Neuronal stem cell (in vitro differentiated cells): ENCODE data around the gene TSEN15.

ENCODE experiments used
- DNase-seq: peaks from one replicate; pipeline ENCODE4 v3.0.0-alpha.2; 2013; ENCODE audit warnings: low spot score
- H2AFZ ChIP-seq: one replicate; pipeline ENCODE4 v1.6.1; 2013; ENCODE audit warnings: mild to moderate bottlenecking, low read length, inconsistent platforms
- H2AK5ac ChIP-seq: 2 replicates; pipeline ENCODE4 v1.6.1; 2013; ENCODE audit warnings: low read depth, mild to moderate bottlenecking, inconsistent platforms, low read length, moderate library complexity, mixed read lengths
- H2BK120ac ChIP-seq: 2 replicates; pipeline ENCODE4 v1.6.1; 2013; ENCODE audit warnings: low read depth, mild to moderate bottlenecking, inconsistent platforms, low read length, moderate library complexity, mixed read lengths
- H2BK12ac ChIP-seq: one replicate; pipeline ENCODE4 v1.6.1; 2013; ENCODE audit warnings: low read length, inconsistent platforms
- H2BK15ac ChIP-seq: 2 replicates; pipeline ENCODE4 v1.6.1; 2013; ENCODE audit warnings: mild to moderate bottlenecking, low read length, inconsistent platforms, mixed read lengths
- H2BK5ac ChIP-seq: one replicate; pipeline ENCODE4 v1.6.1; 2013; ENCODE audit warnings: inconsistent platforms, mild to moderate bottlenecking, low read length, moderate library complexity
- H3K14ac ChIP-seq: one replicate; pipeline ENCODE4 v1.6.1; 2013; ENCODE audit warnings: low read length, inconsistent platforms
- H3K18ac ChIP-seq: 2 replicates; pipeline ENCODE4 v1.6.1; 2013; ENCODE audit warnings: low read length, inconsistent platforms
- H3K23ac ChIP-seq: 2 replicates; pipeline ENCODE4 v1.6.1; 2013; ENCODE audit warnings: low read depth, mild to moderate bottlenecking, mixed read lengths, low read length, inconsistent platforms; ENCODE audit not compliant: poor library complexity
- H3K27ac ChIP-seq: replicated peaks from 3 replicates; pipeline ENCODE4 v1.5.1; 2013; ENCODE audit warnings: low read length, inconsistent platforms
- H3K27me3 ChIP-seq, 3 experiments: 2 replicates each; pipeline ENCODE4 v1.6.1; 2013; ENCODE audit warnings: low read length in 3 of 3, mild to moderate bottlenecking in 2 of 3, inconsistent platforms in 1 of 3, low read depth in 1 of 3, mixed read lengths in 1 of 3, moderate library complexity in 1 of 3; ENCODE audit not compliant: control insufficient read depth in 3 of 3, insufficient read depth in 3 of 3
- H3K36me3 ChIP-seq, 2 donors: replicated peaks in 1 of 2; 2 replicates each; pipeline ENCODE4 v1.6.1; 2013; ENCODE audit warnings: low read length in 2 of 2; ENCODE audit not compliant: control insufficient read depth in 2 of 2, insufficient read depth in 2 of 2
- H3K4ac ChIP-seq: 2 replicates; pipeline ENCODE4 v1.6.1; 2013; ENCODE audit warnings: inconsistent platforms, mild to moderate bottlenecking, low read length, moderate library complexity
- H3K4me1 ChIP-seq, 2 donors: 1 replicate in 1 of 2; 2 replicates in 1 of 2; pipeline ENCODE4 v1.6.1; 2013; ENCODE audit warnings: low read length in 2 of 2, low read depth in 1 of 2; ENCODE audit not compliant: control insufficient read depth in 2 of 2, insufficient read depth in 1 of 2
- H3K4me2 ChIP-seq: one replicate; pipeline ENCODE4 v1.6.1; 2013; ENCODE audit warnings: mild to moderate bottlenecking, low read length, inconsistent platforms; ENCODE audit not compliant: insufficient read depth, poor library complexity, severe bottlenecking
- H3K4me3 ChIP-seq, 2 donors: 2 replicates each; pipeline ENCODE4 v1.5.1; 2013; ENCODE audit warnings: low read length in 2 of 2, mild to moderate bottlenecking in 2 of 2, inconsistent platforms in 1 of 2, moderate library complexity in 1 of 2
- H3K79me1 ChIP-seq: one replicate; pipeline ENCODE4 v1.6.1; 2013; ENCODE audit warnings: low read depth, mild to moderate bottlenecking, inconsistent platforms, low read length, moderate library complexity
- H3K9ac ChIP-seq: one replicate; pipeline ENCODE4 v1.6.1; 2013; ENCODE audit warnings: mild to moderate bottlenecking, low read depth, low read length, inconsistent platforms; ENCODE audit not compliant: poor library complexity
- H3K9me3 ChIP-seq, 2 donors: replicated peaks in 1 of 2; 2 replicates each; pipeline versions ENCODE3 to v1.6.1; 2013; ENCODE audit warnings: low read length in 2 of 2, mild to moderate bottlenecking in 2 of 2, inconsistent platforms in 1 of 2, low read depth in 1 of 2, mixed read lengths in 1 of 2, moderate library complexity in 1 of 2; ENCODE audit not compliant: control insufficient read depth in 2 of 2, insufficient read depth in 1 of 2
- H4K8ac ChIP-seq: one replicate; pipeline ENCODE4 v1.6.1; 2013; ENCODE audit warnings: low read depth, mild to moderate bottlenecking, inconsistent platforms, low read length, moderate library complexity
- H4K91ac ChIP-seq: one replicate; pipeline ENCODE4 v1.6.1; 2013; ENCODE audit warnings: low read length, low read depth, mild to moderate bottlenecking, inconsistent platforms; ENCODE audit not compliant: poor library complexity
- WGBS, 2 donors: extraction: QIAGEN DNeasy Blood & Tissue Kit; methylation state at CpG; one replicate each; pipeline ENCODE4 v1.1.7; 2013; ENCODE audit warnings: missing lambda C conversion rate in 2 of 2, mixed read lengths in 1 of 2; ENCODE audit not compliant: insufficient read length in 2 of 2, insufficient replicate concordance in 1 of 2; ENCODE audit errors: extremely low coverage in 2 of 2; 5-methylcytosine and 5-hydroxymethylcytosine counted together

Gene TSEN15

DNA sequence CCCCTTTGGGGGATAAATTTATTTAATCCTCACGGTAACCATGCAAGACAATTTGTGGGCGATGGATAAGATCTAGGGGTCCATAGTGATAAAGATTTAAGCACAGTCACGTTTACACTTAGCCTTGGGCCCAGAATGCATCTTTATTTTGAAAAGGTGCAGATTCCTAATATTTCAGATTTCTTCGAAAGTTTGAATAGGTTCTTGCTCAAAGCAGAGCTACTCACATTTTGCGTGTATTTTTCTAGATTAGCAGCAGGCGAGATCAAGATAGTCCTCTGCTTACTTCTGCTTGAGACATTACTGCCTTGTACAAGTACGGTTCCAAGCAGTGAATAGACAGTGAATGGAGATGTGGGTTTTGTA is 647 bp downstream of the TSEN15 start:
- Histone ChIP-seq H3K14ac (no peak overlapping the region), H2BK15ac (no peak overlapping the region), H3K9ac (no peak overlapping the region), H4K91ac (no peak overlapping the region), H2BK120ac (no peak overlapping the region), H3K4me1 (peaks cover 2 to 10% of the 10 kb centered on the region in 2 donors), H2BK5ac (no peak overlapping the region), H3K4me2 (peak overlapping the region; percentile 77), H2AK5ac (no peak overlapping the region), H3K36me3 (peaks cover 5 to 32% of the 10 kb centered on the region in 2 donors), H3K23ac (no peak overlapping the region), H3K9me3 (peaks cover 0 to 15% of the 10 kb centered on the region in 2 donors), H2BK12ac (no peak overlapping the region), H3K27me3 (no peaks in the 10 kb centered on the region), H3K79me1 (no peaks in the 10 kb centered on the region), H2AFZ (peak overlapping the region; percentile 94), H3K4me3 (peak overlapping the region; percentile 71 to 86), H3K18ac (no peak overlapping the region), H3K4ac (no peak overlapping the region), H4K8ac (no peak overlapping the region), H3K27ac (peak overlapping the region; percentile 97)
- no CpG with 5 or more reads among the region's 7 CpGs for WGBS, 2 donors
- no peak for DNase-seq

DNA sequence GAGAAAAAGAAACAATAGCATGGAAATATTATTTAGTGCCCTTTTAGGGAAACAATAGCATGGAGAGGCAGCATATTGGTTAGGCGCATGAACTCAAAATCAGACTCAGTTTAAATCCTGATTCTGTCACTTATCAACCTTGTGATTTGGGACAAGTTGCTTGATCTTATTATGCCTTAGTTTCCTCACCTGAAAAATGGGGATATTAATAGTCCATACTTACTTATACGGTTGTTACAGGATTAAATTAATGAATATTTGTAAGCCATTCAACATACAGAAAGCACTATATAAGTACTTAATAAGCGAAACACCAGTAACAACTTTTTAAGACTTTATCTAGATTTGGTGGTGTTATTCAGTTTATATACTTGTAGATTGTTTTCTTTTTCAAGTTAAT is 1.2 kb downstream of the TSEN15 start:
- Histone ChIP-seq H3K9ac (no peak overlapping the region), H3K14ac (no peak overlapping the region), H2BK15ac (no peak overlapping the region), H3K4ac (no peak overlapping the region), H2BK5ac (no peak overlapping the region), H2BK120ac (no peak overlapping the region), H3K4me3 (peak overlapping the region in 1 of 2 donors; percentile 71), H2BK12ac (no peak overlapping the region), H4K91ac (no peak overlapping the region), H2AFZ (no peak overlapping the region), H3K79me1 (no peaks in the 10 kb centered on the region), H3K4me1 (peaks cover 2 to 10% of the 10 kb centered on the region in 2 donors), H3K9me3 (peaks cover 0 to 15% of the 10 kb centered on the region in 2 donors), H2AK5ac (no peak overlapping the region), H3K23ac (no peak overlapping the region), H3K4me2 (no peak overlapping the region), H3K36me3 (peaks cover 5 to 37% of the 10 kb centered on the region in 2 donors), H4K8ac (no peak overlapping the region), H3K27ac (no peak overlapping the region), H3K27me3 (no peaks in the 10 kb centered on the region), H3K18ac (no peak overlapping the region)
- WGBS, 2 donors, result no CpG with 5 or more reads among the region's 3 CpGs
- DNase-seq, result no peak

DNA sequence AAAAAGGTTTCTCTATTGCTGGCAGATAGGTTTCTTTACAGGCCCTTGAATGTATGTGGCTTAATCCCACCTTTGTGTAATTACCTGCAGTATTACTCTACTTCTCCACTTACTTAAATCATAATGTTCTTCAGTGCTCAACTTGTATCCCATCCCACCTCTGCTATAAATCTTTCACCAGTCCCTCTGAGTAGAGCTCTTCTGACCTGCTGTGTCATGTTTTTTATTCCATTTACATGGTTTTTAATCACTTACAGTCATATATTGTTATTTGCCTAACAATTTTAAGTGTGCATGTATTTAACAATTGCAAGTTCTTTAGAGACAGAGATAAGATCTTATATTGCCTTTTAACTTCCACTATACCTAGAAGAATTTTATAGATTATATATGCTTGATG is 2.4 kb downstream of the TSEN15 start:
- H3K4me1 ChIP-seq, result peaks cover 2 to 10% of the 10 kb centered on the region in 2 donors
- no peak overlapping the region for H3K14ac ChIP-seq
- H3K4me3 ChIP-seq, result no peak overlapping the region
- H3K23ac ChIP-seq, result no peak overlapping the region
- H3K18ac ChIP-seq, result no peak overlapping the region
- H2BK12ac ChIP-seq, result no peak overlapping the region
- H3K4me2 ChIP-seq, result no peak overlapping the region
- H2BK15ac ChIP-seq, result no peak overlapping the region
- no peak overlapping the region for H2BK5ac ChIP-seq
- DNase-seq, result no peak
- H3K79me1 ChIP-seq, result no peaks in the 10 kb centered on the region
- no peak overlapping the region for H2BK120ac ChIP-seq
- peaks cover 5 to 48% of the 10 kb centered on the region in 2 donors for H3K36me3 ChIP-seq
- H3K4ac ChIP-seq, result no peak overlapping the region
- H3K9ac ChIP-seq, result no peak overlapping the region
- H4K8ac ChIP-seq, result no peak overlapping the region
- H3K9me3 ChIP-seq, result peaks cover 0 to 15% of the 10 kb centered on the region in 2 donors
- H3K27ac ChIP-seq, result no peak overlapping the region
- no peak overlapping the region for H2AFZ ChIP-seq
- no peaks in the 10 kb centered on the region for H3K27me3 ChIP-seq
- no peak overlapping the region for H4K91ac ChIP-seq
- H2AK5ac ChIP-seq, result no peak overlapping the region

DNA sequence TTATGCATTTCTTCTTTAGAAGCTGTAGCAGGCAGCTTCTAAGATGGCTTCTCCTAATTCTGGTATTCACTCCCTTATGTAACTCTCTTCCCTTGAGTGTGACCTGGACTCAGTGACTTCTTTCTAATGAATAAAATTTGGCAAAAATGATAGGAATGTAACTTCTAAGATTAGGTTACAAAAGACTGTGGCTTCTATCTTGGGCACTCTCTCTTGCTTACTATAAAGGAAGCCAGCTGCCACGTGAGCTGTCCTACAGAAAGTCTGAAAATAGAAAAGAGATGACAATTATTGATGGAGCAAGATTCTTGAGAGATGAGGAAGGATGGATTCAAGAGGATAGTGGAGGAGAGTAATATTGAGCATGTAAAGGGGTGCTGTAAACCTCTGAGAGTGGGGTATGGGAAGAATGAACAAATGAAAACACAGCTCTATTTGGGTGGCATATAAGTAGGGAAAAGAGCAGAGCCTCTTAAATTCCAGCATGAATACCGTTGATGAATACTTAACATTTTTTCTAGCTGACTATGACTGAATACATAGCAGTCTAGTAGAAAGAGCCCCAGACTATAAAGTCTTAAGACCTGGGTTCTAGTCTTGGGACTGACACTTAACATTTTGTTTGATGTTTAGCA is 5.5 kb downstream of the TSEN15 start:
- peaks cover 7 to 63% of the 10 kb centered on the region in 2 donors for H3K36me3 ChIP-seq
- no peak overlapping the region for H2BK5ac ChIP-seq
- H3K23ac ChIP-seq, result no peak overlapping the region
- H2BK120ac ChIP-seq, result no peak overlapping the region
- WGBS, 2 donors, result no CpG with 5 or more reads among the region's 2 CpGs
- no peak overlapping the region for H2AK5ac ChIP-seq
- no peak overlapping the region for H2BK12ac ChIP-seq
- DNase-seq, result no peak
- H2BK15ac ChIP-seq, result no peak overlapping the region
- peaks cover 2 to 26% of the 10 kb centered on the region in 2 donors for H3K9me3 ChIP-seq
- H2AFZ ChIP-seq, result no peak overlapping the region
- H4K8ac ChIP-seq, result no peak overlapping the region
- peaks cover 4 to 6% of the 10 kb centered on the region in 2 donors for H3K4me1 ChIP-seq
- H3K27ac ChIP-seq, result peak overlapping the region; percentile 29
- no peaks in the 10 kb centered on the region for H3K27me3 ChIP-seq
- no peak overlapping the region for H3K4me3 ChIP-seq
- H3K4ac ChIP-seq, result no peak overlapping the region
- no peak overlapping the region for H3K18ac ChIP-seq
- no peaks in the 10 kb centered on the region for H3K79me1 ChIP-seq
- H3K4me2 ChIP-seq, result no peak overlapping the region
- no peak overlapping the region for H3K14ac ChIP-seq
- no peak overlapping the region for H4K91ac ChIP-seq
- H3K9ac ChIP-seq, result no peak overlapping the region
